Hepatocyte (in vitro differentiated cells): ENCODE measurements around the gene TF. TPM values are rescaled to one million over a fixed set of nuclear protein-coding genes. Genes with fewer than 3 reads are reported as not detected.
A peak's percentile ranks its signal among the peaks of the same experiment; 100 is the strongest.

Experiments
- DNase-seq: peaks from one replicate; pipeline ENCODE4 v3.0.0-alpha.2; 2016; ENCODE audit warnings: low spot score
- H2AFZ ChIP-seq: fragments of 200-600 bp; sonication (generic); 2 replicates; pipeline ENCODE4 v1.6.0; 2016; ENCODE audit warnings: antibody characterized with exemption, mild to moderate bottlenecking
- H3K27ac ChIP-seq: fragments of 200-600 bp; sonication (generic); 2 replicates; pipeline ENCODE4 v1.5.1; 2016; ENCODE audit warnings: mild to moderate bottlenecking
- H3K27me3 ChIP-seq: fragments of 200-600 bp; sonication (generic); 2 replicates; pipeline ENCODE4 v1.6.1; 2016
- H3K36me3 ChIP-seq: fragments of 200-600 bp; sonication (generic); replicated peaks from 2 replicates; pipeline ENCODE4 v1.5.1; 2016; ENCODE audit warnings: low read depth; ENCODE audit not compliant: insufficient read depth
- H3K4me1 ChIP-seq: fragments of 200-600 bp; sonication (generic); 2 replicates; pipeline ENCODE4 v1.5.1; 2016; ENCODE audit warnings: mild to moderate bottlenecking, moderate library complexity; ENCODE audit not compliant: insufficient read depth
- H3K4me2 ChIP-seq: fragments of 200-600 bp; sonication (generic); 2 replicates; pipeline ENCODE4 v1.6.0; 2016
- H3K4me3 ChIP-seq: fragments of 200-600 bp; sonication (generic); 2 replicates; pipeline ENCODE4 v1.5.1; 2016; ENCODE audit warnings: mild to moderate bottlenecking
- H3K79me2 ChIP-seq: fragments of 200-600 bp; sonication (generic); 2 replicates; pipeline ENCODE4 v1.6.0; 2017; ENCODE audit warnings: mild to moderate bottlenecking
- H3K9me2 ChIP-seq: fragments of 200-600 bp; sonication (generic); replicated peaks from 2 replicates; pipeline ENCODE4 v1.6.0; 2017; ENCODE audit warnings: mild to moderate bottlenecking; ENCODE audit not compliant: insufficient read depth
- H3K9me3 ChIP-seq: fragments of 200-600 bp; sonication (generic); 2 replicates; pipeline ENCODE4 v1.5.1; 2016; ENCODE audit warnings: low read depth, mild to moderate bottlenecking
- H4K20me1 ChIP-seq: fragments of 200-600 bp; sonication (generic); 2 replicates; pipeline ENCODE4 v1.6.0; 2016; ENCODE audit warnings: mild to moderate bottlenecking; ENCODE audit not compliant: insufficient read depth, poor library complexity, severe bottlenecking
- EZH2 ChIP-seq: fragments of 200-600 bp; sonication (generic); IDR thresholded peaks from 2 replicates; pipeline ENCODE4 v1.6.1; 2016; ENCODE audit warnings: antibody characterized with exemption, mild to moderate bottlenecking, borderline replicate concordance
- EZH2phosphoT487 ChIP-seq: fragments of 200-600 bp; sonication (generic); IDR thresholded peaks from one replicate; pipeline ENCODE4 v1.6.1; 2018; ENCODE audit warnings: antibody characterized with exemption, mild to moderate bottlenecking, low read depth, moderate library complexity; ENCODE audit not compliant: unreplicated experiment, severe bottlenecking
- WGBS: methylation state at CpG from one replicate; pipeline ENCODE4 v1.1.6; 2016; ENCODE audit warnings: low lambda C conversion rate; ENCODE audit errors: missing lambda C conversion rate; 5-methylcytosine and 5-hydroxymethylcytosine counted together
- polyA plus RNA-seq: library from polyadenylated mRNA; unstranded; fragments of >200 nt; fragmentation: Nextera tagmentation; extraction: Ambion mirVana; gene quantifications from 2 replicates; pipeline ENCODE4 v1.2.1, GENCODE V29; 2016
- total RNA-seq: library from RNA; depleted of rRNA; stranded (reverse); fragments of >200 nt; gene quantifications from 2 replicates; pipeline ENCODE4 v1.2.3, GENCODE V29; 2014
- TF ChIP-seq, protein P1 (sequence below): fragments of 200-600 bp; sonication (generic); IDR thresholded peaks from 2 replicates; pipeline ENCODE4 v1.5.1; 2016; ENCODE audit warnings: antibody characterized with exemption, mild to moderate bottlenecking; ENCODE audit not compliant: poor library complexity

Gene TF
- total and polyA plus RNA-seq, 2 experiments from 2014 or later = 577 to 642 TPM

DNA sequence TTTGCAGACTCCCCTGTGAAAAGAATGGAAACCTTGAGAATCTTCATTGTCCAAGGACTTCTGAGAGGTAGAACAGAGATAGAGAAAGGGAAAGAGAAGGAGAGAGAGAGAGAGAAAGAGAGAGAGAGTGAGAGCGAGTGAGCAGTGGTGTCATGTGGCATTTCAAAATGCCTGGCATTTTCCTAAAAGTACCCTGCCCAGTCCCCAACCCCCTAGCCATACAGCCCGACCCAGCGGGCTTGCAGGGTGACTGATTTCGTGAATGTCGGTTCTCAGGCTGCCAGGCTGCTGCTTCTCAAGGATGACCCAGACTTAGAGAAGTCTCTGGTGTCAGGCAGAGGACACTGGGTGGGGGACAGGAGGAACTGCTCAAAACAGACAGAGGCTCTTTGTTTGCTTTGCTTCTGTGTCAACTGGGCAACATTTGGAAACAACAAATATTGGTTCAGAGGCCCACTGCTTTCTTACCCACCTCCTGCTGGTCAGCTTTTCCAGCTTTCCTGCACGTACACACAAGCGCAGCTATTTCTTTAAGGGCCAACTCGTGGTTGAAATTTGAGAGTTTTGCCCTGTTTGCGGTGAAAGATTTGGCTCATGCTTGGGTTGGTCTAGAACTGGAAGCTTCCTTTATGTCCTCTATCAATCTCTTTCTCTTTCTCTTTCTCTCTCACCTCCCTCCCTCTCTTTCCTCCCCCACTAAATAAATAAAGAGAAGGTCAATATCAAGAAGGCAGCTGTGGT lies 3.7 kb upstream of the TF start:
- H3K4me2 ChIP-seq = peak overlapping the region; percentile 63
- H3K27me3 ChIP-seq = no peaks in the 10 kb centered on the region
- no peak overlapping the region for H2AFZ ChIP-seq
- DNase-seq = no peak
- H3K27ac ChIP-seq = no peak overlapping the region
- H3K4me1 ChIP-seq = peaks cover 8% of the 10 kb centered on the region
- H3K9me2 ChIP-seq = no peaks in the 10 kb centered on the region
- H4K20me1 ChIP-seq = no peaks in the 10 kb centered on the region
- H3K79me2 ChIP-seq = no peaks in the 10 kb centered on the region
- 47% methylated on average over 9 of the region's 9 CpGs for WGBS
- H3K9me3 ChIP-seq = no peaks in the 10 kb centered on the region
- no peaks in the 10 kb centered on the region for H3K36me3 ChIP-seq
- H3K4me3 ChIP-seq = no peak overlapping the region
- TF ChIP-seq EZH2 (no peak), EZH2phosphoT487 (no peak)
- TF ChIP-seq, protein P1, sequence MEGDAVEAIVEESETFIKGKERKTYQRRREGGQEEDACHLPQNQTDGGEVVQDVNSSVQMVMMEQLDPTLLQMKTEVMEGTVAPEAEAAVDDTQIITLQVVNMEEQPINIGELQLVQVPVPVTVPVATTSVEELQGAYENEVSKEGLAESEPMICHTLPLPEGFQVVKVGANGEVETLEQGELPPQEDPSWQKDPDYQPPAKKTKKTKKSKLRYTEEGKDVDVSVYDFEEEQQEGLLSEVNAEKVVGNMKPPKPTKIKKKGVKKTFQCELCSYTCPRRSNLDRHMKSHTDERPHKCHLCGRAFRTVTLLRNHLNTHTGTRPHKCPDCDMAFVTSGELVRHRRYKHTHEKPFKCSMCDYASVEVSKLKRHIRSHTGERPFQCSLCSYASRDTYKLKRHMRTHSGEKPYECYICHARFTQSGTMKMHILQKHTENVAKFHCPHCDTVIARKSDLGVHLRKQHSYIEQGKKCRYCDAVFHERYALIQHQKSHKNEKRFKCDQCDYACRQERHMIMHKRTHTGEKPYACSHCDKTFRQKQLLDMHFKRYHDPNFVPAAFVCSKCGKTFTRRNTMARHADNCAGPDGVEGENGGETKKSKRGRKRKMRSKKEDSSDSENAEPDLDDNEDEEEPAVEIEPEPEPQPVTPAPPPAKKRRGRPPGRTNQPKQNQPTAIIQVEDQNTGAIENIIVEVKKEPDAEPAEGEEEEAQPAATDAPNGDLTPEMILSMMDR = no peak

GRCh38 chr3:133744241-133744640 lies 2.0 kb upstream of the TF start:
- H3K36me3 ChIP-seq = no peaks in the 10 kb centered on the region
- H3K79me2 ChIP-seq = no peaks in the 10 kb centered on the region
- peaks cover 8% of the 10 kb centered on the region for H3K4me1 ChIP-seq
- no peaks in the 10 kb centered on the region for H3K9me3 ChIP-seq
- H2AFZ ChIP-seq = no peak overlapping the region
- no peaks in the 10 kb centered on the region for H4K20me1 ChIP-seq
- 72% methylated on average over 5 of the region's 5 CpGs for WGBS
- no peak for DNase-seq
- H3K4me3 ChIP-seq = no peak overlapping the region
- no peaks in the 10 kb centered on the region for H3K9me2 ChIP-seq
- no peaks in the 10 kb centered on the region for H3K27me3 ChIP-seq
- no peak for TF ChIP-seq EZH2
- no peak for TF ChIP-seq EZH2phosphoT487
- TF ChIP-seq, protein P1 = no peak
- H3K27ac ChIP-seq = no peak overlapping the region
- no peak overlapping the region for H3K4me2 ChIP-seq

- no peak for DNase-seq
- 85% methylated on average over 4 of the region's 4 CpGs for WGBS
- peaks cover 8% of the 10 kb centered on the region for H3K4me1 ChIP-seq
- no peak overlapping the region for H3K27ac ChIP-seq
- no peaks in the 10 kb centered on the region for H3K9me3 ChIP-seq
- no peaks in the 10 kb centered on the region for H3K27me3 ChIP-seq
- H3K9me2 ChIP-seq = no peaks in the 10 kb centered on the region
- H3K4me3 ChIP-seq = no peak overlapping the region
- H3K79me2 ChIP-seq = no peaks in the 10 kb centered on the region
- no peak overlapping the region for H3K4me2 ChIP-seq
- no peak overlapping the region for H2AFZ ChIP-seq
- no peaks in the 10 kb centered on the region for H4K20me1 ChIP-seq
- TF ChIP-seq, protein P1 = no peak
- TF ChIP-seq EZH2 (no peak), EZH2phosphoT487 (no peak)
- H3K36me3 ChIP-seq = no peaks in the 10 kb centered on the region
Observed at GRCh38 chr3:133745108-133745507, 1.1 kb upstream of the TF start.
